ENCODE measurements around the gene BAHCC1. TPM values are rescaled to one million over a fixed set of nuclear protein-coding genes. Genes with fewer than 3 reads are reported as not detected.
A peak's percentile ranks its signal among the peaks of the same experiment; 100 is the strongest.

Gene BAHCC1
- total and polyA plus RNA-seq, 9 of the 15 experiments (the other 6 are each of a cell fraction or from before 2014, with no cell fraction given): 0.14 to 26.9 (median 5.0) TPM

GRCh38 chr17:81510785-81511553 is 115.7 kb downstream of the BAHCC1 start (continued):
- TF ChIP-seq, protein P1, sequence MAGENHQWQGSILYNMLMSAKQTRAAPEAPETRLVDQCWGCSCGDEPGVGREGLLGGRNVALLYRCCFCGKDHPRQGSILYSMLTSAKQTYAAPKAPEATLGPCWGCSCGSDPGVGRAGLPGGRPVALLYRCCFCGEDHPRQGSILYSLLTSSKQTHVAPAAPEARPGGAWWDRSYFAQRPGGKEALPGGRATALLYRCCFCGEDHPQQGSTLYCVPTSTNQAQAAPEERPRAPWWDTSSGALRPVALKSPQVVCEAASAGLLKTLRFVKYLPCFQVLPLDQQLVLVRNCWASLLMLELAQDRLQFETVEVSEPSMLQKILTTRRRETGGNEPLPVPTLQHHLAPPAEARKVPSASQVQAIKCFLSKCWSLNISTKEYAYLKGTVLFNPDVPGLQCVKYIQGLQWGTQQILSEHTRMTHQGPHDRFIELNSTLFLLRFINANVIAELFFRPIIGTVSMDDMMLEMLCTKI (IDR thresholded peaks at IDR 0.05; ENCODE audit: partially characterized antibody): no peak
- TF ChIP-seq MGA (IDR thresholded peaks at IDR 0.05): no peak
- TF ChIP-seq HSF4 (CRISPR knock-in tag; IDR thresholded peaks at IDR 0.05; ENCODE audit: borderline replicate concordance): no peak
- TF ChIP-seq PTRF (tag; IDR thresholded peaks at IDR 0.05): no peak
- TF ChIP-seq KAT7 (CRISPR knock-in tag; IDR thresholded peaks at IDR 0.05; ENCODE audit: borderline replicate concordance): peak; percentile 95; the same call in 1 of the 2 replicates
- TF ChIP-seq ZNF449 (CRISPR knock-in tag; IDR thresholded peaks at IDR 0.05): no peak
- no peak for TF ChIP-seq ZNF316 (IDR thresholded peaks at IDR 0.05)
- no peak for TF ChIP-seq SOX6 (IDR thresholded peaks at IDR 0.05)
- 0 out of 2 replicates have a peak, but pooled peaks have one; percentile 38 for TF ChIP-seq ZNF511 (CRISPR knock-in tag; IDR thresholded peaks at IDR 0.05)
- TF ChIP-seq ZNF644 (tag; IDR thresholded peaks at IDR 0.05; ENCODE audit: low read depth): no peak
- TF ChIP-seq ZNF165 (CRISPR knock-in tag; IDR thresholded peaks at IDR 0.05; ENCODE audit: borderline replicate concordance): no peak
- no peak for TF ChIP-seq RFX7 (CRISPR knock-in tag; IDR thresholded peaks at IDR 0.05)
- no peak for TF ChIP-seq ILF3 (IDR thresholded peaks at IDR 0.05; ENCODE audit: borderline replicate concordance)
